Activated naive CD8-positive, alpha-beta T cell treated with anti-CD3 and anti-CD28 coated beads, Interleukin-2, amount 50 U/mL, for 16 hours (primary cell): ENCODE data around the gene ZMYM1.
"Not testable (repeated sequence)": the region's sequence is repeated elsewhere in the genome, so short reads cannot be mapped to it uniquely, and the experiment has no call there.

Experiments used
- DNase-seq: peaks from one replicate; pipeline ENCODE4 v3.0.0-alpha.2; 2020; ENCODE audit warnings: low read depth, low spot score

The ZMYM1 gene

DNA sequence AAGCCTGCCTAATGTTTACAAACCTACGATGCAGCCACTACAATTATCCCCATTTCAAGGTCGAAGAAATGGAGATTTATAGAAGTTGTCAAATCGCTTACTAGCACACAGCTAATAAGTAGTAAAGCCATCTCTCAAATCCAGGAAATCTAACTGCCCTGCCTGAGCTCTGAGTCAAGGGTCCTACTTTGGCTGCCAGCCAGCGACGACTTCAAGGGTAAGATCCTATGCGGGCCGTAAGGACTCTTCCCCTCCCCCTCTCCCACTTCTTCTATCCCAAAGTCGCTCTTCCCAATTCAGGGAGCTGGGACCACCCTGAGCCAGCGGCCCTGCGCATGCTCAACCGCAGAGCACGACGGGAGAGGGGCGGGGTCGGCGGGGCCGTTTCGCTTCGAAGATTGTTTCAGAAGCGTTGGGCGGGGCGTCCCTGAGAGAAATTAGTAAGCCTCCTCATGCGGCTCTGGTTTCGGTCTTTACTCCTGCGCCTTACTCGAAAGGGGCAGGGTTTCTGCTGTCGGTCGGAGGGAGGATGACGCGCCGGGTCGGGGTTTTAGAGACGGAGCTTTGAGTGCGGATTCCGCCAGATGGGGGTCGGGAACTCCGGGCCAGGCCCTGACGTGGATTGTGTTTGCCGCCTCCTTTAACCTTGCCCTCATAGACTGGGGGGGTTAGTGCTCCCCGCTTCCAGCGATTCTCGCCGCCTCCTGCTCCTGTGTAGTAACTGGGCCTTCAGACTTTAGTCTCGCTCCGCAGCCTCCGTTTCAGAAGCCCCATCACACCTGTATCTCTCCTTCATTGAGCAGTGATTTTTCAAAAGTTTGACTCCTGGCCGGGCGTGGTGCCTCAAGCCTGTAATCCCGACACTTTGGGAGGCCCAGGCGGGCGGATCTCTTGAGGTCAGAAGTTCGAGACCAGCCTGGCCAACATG lies at the start of gene ZMYM1:
TSS of gene ZMYM1 (plus strand) at position 383 of the 928 bp plus-strand sequence. CDS start 14,603 bp downstream, outside the sequence.
- peak; percentile 81 for DNase-seq

- DNase-seq, result no peak
These were observed 49.4 kb upstream of the ZMYM1 start for GRCh38 chr1:35029761-35030160.

GRCh38 chr1:35030338-35030737 lies 48.8 kb upstream of the ZMYM1 start:
- no peak for DNase-seq

- peak; percentile 15 for DNase-seq
These were observed 48.3 kb upstream of the ZMYM1 start for GRCh38 chr1:35030756-35031446.

GRCh38 chr1:35032384-35032739 lies 46.8 kb upstream of the ZMYM1 start:
- DNase-seq, result no peak

- DNase-seq, result no peak
These were observed 45.8 kb upstream of the ZMYM1 start for GRCh38 chr1:35033346-35033745.

GRCh38 chr1:35036621-35037020 lies 42.6 kb upstream of the ZMYM1 start:
- no peak for DNase-seq

DNA sequence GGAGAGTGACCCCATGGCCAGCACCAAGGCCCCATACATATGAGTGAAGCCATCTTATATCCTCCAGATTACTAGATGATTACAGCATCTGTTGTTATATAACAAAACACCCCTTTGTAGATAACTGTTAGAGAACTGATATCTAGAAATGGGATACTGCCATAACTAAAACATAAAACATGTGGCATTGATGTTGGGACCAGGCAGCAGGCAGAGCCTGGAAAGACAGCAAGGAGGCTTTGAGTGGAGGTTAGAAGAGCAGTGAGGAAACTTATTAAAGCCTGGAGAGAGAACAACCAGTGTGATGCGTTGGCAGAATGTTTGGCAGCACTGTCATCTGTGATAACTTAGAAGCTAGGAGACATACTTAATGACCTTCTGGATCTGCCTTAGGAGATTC lies 42.0 kb upstream of the ZMYM1 start:
- DNase-seq, result no peak

DNA sequence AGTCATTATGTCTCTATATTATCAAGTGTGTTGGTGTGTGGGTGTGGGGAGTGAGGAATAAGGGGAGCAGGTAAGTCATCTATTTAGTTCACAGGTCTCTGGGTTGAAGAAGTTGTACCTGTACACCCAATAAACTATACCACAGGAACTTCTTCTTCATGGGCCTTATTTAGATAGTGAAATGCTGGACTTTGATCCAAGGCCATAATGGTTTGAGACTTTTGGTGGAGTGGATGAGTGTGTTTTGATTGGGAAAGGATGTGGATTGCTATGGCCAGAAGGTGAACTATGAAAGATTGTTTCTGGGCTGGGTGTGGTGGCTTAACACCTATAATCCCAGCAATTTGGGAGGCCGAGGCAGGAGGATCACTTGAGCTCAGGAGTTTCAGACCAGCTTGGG lies 40.5 kb upstream of the ZMYM1 start:
- DNase-seq, result no peak

GRCh38 chr1:35043498-35043897 lies 35.7 kb upstream of the ZMYM1 start:
- no peak for DNase-seq

GRCh38 chr1:35044431-35044830 lies 34.8 kb upstream of the ZMYM1 start:
- DNase-seq, result no peak

- no peak for DNase-seq
These were observed 32.5 kb upstream of the ZMYM1 start for GRCh38 chr1:35046730-35047129.

- DNase-seq, result no peak
These were observed 31.9 kb upstream of the ZMYM1 start for GRCh38 chr1:35047188-35047858.

DNA sequence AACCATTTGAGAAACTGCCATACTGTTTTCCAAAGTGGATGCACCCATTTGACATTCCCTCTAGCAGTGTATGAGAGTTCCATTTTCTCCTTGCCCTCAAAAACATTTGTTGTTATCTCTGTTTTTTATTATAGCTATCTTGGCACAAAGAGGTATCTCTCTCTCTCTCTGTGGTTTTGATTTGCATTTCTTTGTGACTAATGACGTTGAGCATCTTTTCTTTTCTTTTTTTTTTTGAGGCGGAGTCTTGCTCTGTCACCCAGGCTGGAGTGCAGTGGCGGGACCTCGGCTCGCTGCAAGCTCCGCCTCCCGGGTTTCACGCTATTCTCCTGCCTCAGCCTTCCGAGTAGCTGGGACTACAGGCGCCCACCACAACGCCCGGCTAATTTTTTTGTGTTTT lies 30.1 kb upstream of the ZMYM1 start:
- DNase-seq, result no peak

- no peak for DNase-seq
These were observed 25.8 kb upstream of the ZMYM1 start for GRCh38 chr1:35053433-35053832.

GRCh38 chr1:35054282-35054681 lies 24.9 kb upstream of the ZMYM1 start:
- DNase-seq, result not testable (repeated sequence)

- not testable (repeated sequence) for DNase-seq
These were observed 20.9 kb upstream of the ZMYM1 start for GRCh38 chr1:35058321-35058720.

DNA sequence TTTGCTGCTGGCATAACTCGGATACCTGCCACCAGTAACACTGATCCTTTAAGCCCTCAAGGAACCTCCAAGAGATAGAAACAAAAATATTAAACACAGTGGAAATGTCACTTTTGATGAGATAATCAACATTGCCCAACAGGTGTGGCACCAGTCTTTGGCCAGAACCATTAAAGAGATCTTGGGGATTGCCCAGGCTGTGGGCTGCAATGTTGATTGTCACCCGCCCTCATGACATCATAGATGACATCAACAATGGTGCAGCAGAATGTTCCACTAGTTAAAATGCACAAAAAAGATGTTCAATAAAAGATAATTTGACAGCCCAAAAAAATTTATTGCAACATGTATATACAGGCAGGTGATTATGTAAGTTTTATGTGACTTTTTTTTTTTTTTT lies 20.2 kb upstream of the ZMYM1 start:
- no peak for DNase-seq

DNA sequence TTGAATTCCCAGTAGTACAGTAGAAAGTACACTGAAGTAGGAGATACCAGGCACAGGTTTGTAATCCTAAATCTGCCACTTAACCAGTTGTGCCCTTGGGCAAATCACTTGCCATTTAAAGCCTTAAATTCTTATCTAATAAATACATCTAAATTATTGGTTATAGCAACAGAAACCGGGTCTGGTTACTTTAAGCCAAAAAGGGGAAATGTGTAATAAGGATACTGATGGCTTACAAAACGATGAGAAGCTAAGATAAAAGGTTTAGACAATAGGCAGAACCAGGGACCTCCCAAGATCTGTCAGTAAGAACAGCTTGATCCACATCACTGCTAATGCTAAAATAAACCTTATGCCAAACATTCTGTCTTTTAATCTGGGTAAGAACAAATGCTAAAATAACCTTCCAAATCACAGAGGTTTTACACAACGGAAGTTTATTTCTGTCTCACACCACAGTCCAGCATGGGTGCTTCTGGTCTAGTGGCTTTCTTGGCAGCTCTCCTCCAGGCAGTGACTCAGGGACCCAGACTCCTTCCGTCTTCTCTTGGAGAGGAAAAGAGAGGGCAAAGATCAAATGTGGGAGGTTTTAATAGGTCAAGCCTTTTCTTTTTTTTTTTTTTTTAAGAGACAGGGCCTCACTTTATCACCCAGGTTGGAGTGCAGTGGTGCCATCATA lies 16.5 kb upstream of the ZMYM1 start:
- no peak for DNase-seq

- DNase-seq, result no peak
These were observed 14.9 kb upstream of the ZMYM1 start for GRCh38 chr1:35064265-35064664.

GRCh38 chr1:35069746-35070145 lies 9.4 kb upstream of the ZMYM1 start:
- no peak for DNase-seq
